8988T (cell line): ENCODE results near the gene GRWD1.

ENCODE experiments used
- DNase-seq: peaks from one replicate; pipeline ENCODE4 v3.0.0; 2011

Gene GRWD1

GRCh38 chr19:48428670-48429069, 17.1 kb upstream of the GRWD1 start:
- DNase-seq: no peak

GRCh38 chr19:48433337-48433736, 12.4 kb upstream of the GRWD1 start:
- no peak for DNase-seq

- no peak for DNase-seq
These were observed 9.2 kb upstream of the GRWD1 start for GRCh38 chr19:48436586-48436985.

GRCh38 chr19:48441360-48442050, 4.3 kb upstream of the GRWD1 start:
- no peak for DNase-seq

- no peak for DNase-seq
These were observed 3.4 kb upstream of the GRWD1 start for GRCh38 chr19:48442116-48443035.

- no peak for DNase-seq
These were observed 2.5 kb upstream of the GRWD1 start for GRCh38 chr19:48443256-48443655.

- no peak for DNase-seq
These were observed 2.1 kb upstream of the GRWD1 start for GRCh38 chr19:48443731-48444128.

GRCh38 chr19:48444129-48444935, 1.5 kb upstream of the GRWD1 start:
- no peak for DNase-seq

- DNase-seq: no peak
These were observed 915 bp upstream of the GRWD1 start for GRCh38 chr19:48444936-48445200.

GRCh38 chr19:48445256-48445605, 552 bp upstream of the GRWD1 start:
- no peak for DNase-seq

- DNase-seq: no peak
These were observed 796 bp downstream of the GRWD1 start for GRCh38 chr19:48446579-48446978.

GRCh38 chr19:48448563-48448962, 2.8 kb downstream of the GRWD1 start:
- no peak for DNase-seq

GRCh38 chr19:48450441-48450840, 4.7 kb downstream of the GRWD1 start:
- no peak for DNase-seq

- no peak for DNase-seq
These were observed 5.1 kb downstream of the GRWD1 start for GRCh38 chr19:48450863-48451262.

- no peak for DNase-seq
These were observed 5.8 kb downstream of the GRWD1 start for GRCh38 chr19:48451624-48452023.

- DNase-seq: no peak
These were observed 6.8 kb downstream of the GRWD1 start for GRCh38 chr19:48452289-48453190.

- no peak for DNase-seq
These were observed 8.5 kb downstream of the GRWD1 start for GRCh38 chr19:48454150-48454730.

GRCh38 chr19:48455171-48455907, 9.6 kb downstream of the GRWD1 start, which contains the start of gene KCNJ14:
KCNJ14 (plus strand) TSS chr19:48455574; CDS start chr19:48461725, 6,151 bp downstream.
- DNase-seq: no peak

GRCh38 chr19:48455908-48456562, 10.3 kb downstream of the GRWD1 start:
- no peak for DNase-seq

GRCh38 chr19:48456864-48457263, 11.1 kb downstream of the GRWD1 start:
- DNase-seq: no peak

GRCh38 chr19:48458016-48458415, 12.2 kb downstream of the GRWD1 start:
- no peak for DNase-seq
